ENCODE results near the gene MRPL22. TPM values are rescaled to one million over a fixed set of nuclear protein-coding genes. Genes with fewer than 3 reads are reported as not detected.
"Not testable (repeated sequence)": the region's sequence is repeated elsewhere in the genome, so short reads cannot be mapped to it uniquely, and the experiment has no call there.

Gene MRPL22
- total and polyA plus RNA-seq, 12 donors: 12.6 to 129 (median 56.9) TPM

DNA sequence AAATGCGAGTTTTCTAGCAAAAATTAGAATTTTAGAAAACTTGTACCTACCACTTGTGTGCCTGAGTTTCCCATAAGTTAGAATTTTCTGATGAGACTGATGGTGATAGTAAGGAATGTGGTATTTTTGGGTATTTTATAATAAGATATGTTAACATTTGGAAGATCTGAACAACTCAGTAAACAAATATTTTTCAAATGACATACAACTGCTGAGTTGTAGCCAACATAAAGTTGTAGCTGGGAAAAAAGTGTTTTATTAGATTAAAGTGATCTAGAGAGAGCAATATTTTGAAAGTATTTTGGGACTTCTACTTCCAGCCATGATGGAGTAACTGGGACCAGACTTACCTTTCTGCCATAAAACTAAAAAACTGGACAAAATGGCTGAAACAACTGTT lies 40.8 kb upstream of the MRPL22 start:
- 83 to 94% (median 92%) methylated on average over 1 of the region's 1 CpG for WGBS, 4 donors
- Histone ChIP-seq H3K4me1 (replicated peaks in 1 of 2) (no peaks in the 10 kb centered on the region), H3K27ac (no peak overlapping the region), H3K9me3 (replicated peaks in 1 of 3) (no peaks in the 10 kb centered on the region), H3K4me3 (no peak overlapping the region), H3K27me3 (no peaks in the 10 kb centered on the region), H3K36me3 (replicated peaks in 1 of 2) (peaks cover 0 to 86% of the 10 kb centered on the region in 2 donors)
- TF ChIP-seq, protein P1, sequence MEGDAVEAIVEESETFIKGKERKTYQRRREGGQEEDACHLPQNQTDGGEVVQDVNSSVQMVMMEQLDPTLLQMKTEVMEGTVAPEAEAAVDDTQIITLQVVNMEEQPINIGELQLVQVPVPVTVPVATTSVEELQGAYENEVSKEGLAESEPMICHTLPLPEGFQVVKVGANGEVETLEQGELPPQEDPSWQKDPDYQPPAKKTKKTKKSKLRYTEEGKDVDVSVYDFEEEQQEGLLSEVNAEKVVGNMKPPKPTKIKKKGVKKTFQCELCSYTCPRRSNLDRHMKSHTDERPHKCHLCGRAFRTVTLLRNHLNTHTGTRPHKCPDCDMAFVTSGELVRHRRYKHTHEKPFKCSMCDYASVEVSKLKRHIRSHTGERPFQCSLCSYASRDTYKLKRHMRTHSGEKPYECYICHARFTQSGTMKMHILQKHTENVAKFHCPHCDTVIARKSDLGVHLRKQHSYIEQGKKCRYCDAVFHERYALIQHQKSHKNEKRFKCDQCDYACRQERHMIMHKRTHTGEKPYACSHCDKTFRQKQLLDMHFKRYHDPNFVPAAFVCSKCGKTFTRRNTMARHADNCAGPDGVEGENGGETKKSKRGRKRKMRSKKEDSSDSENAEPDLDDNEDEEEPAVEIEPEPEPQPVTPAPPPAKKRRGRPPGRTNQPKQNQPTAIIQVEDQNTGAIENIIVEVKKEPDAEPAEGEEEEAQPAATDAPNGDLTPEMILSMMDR (IDR thresholded peaks at IDR 0.05): no peak
- TF ChIP-seq POLR2A (IDR thresholded peaks at IDR 0.05): no peak
- DNase-seq: no peak
- intact Hi-C loops (cut with DNase I): no loop called here

DNA sequence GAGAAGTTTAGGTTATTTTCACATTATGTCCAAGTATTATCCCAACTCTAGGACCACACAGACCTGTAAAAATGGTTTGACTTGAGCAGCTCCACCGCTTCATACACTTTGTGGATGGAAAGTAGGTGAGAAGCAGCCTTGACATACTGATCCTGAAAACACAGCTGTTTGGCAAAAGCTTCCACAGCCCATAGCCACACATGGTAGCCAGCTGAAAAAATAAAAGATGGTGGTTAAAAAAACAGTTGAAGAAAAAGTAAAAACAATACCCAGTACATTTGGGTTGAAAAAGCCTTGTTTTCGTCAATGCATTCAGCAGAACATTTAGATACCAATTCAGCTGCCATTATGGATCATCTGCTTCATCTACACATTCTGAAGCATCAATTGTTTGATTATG lies 39.6 kb upstream of the MRPL22 start:
- TF ChIP-seq, protein P1 (IDR thresholded peaks at IDR 0.05): no peak
- no peak for TF ChIP-seq POLR2A (IDR thresholded peaks at IDR 0.05)
- Histone ChIP-seq H3K4me3 (no peak overlapping the region), H3K27me3 (no peaks in the 10 kb centered on the region), H3K9me3 (replicated peaks in 1 of 3) (no peaks in the 10 kb centered on the region), H3K27ac (no peak overlapping the region), H3K4me1 (replicated peaks in 1 of 2) (no peaks in the 10 kb centered on the region), H3K36me3 (replicated peaks in 1 of 2) (peaks cover 0 to 85% of the 10 kb centered on the region in 2 donors)
- intact Hi-C loops (cut with DNase I): no loop called here
- DNase-seq: no peak
- WGBS, 4 donors: 76 to 92% (median 87%) methylated on average over 2 of the region's 2 CpGs

- H3K27me3 ChIP-seq: no peaks in the 10 kb centered on the region
- no peak overlapping the region for H3K27ac ChIP-seq
- 93 to 98% (median 95%) methylated on average over 6 of the region's 6 CpGs for WGBS, 4 donors
- H3K4me1 ChIP-seq (replicated peaks in 1 of 2): no peaks in the 10 kb centered on the region
- TF ChIP-seq POLR2A (IDR thresholded peaks at IDR 0.05): no peak
- TF ChIP-seq, protein P1 (IDR thresholded peaks at IDR 0.05): no peak
- H3K4me3 ChIP-seq: no peak overlapping the region
- intact Hi-C loops (cut with DNase I): no loop called here
- H3K9me3 ChIP-seq (replicated peaks in 1 of 3): no peaks in the 10 kb centered on the region
- peaks cover 0 to 80% of the 10 kb centered on the region in 2 donors for H3K36me3 ChIP-seq (replicated peaks in 1 of 2)
- DNase-seq: no peak
Measured at GRCh38 chr5:154901913-154902312, 39.0 kb upstream of the MRPL22 start.

- WGBS, 4 donors: 83 to 88% (median 86%) methylated on average over 7 of the region's 7 CpGs
- H3K9me3 ChIP-seq (replicated peaks in 1 of 3); H3K27me3 ChIP-seq; H3K27ac ChIP-seq; H3K4me3 ChIP-seq; intact Hi-C loops (cut with DNase I); H3K4me1 ChIP-seq (replicated peaks in 1 of 2): not testable (repeated sequence)
- peak in 1 of 7 donors; percentile 8 for DNase-seq
- peaks cover 0 to 68% of the 10 kb centered on the region in 2 donors for H3K36me3 ChIP-seq (replicated peaks in 1 of 2)
Measured at GRCh38 chr5:154905601-154906000, 35.3 kb upstream of the MRPL22 start.

GRCh38 chr5:154916874-154917273 lies 24.0 kb upstream of the MRPL22 start:
- peaks cover 0 to 48% of the 10 kb centered on the region in 2 donors for H3K36me3 ChIP-seq (replicated peaks in 1 of 2)
- no peaks in the 10 kb centered on the region for H3K9me3 ChIP-seq (replicated peaks in 1 of 3)
- no peak overlapping the region for H3K27ac ChIP-seq
- WGBS, 4 donors: 72 to 76% (median 73%) methylated on average over 3 of the region's 3 CpGs
- DNase-seq: peak in 3 of 7 donors; percentile 14 to 42 (median 26)
- H3K4me1 ChIP-seq (replicated peaks in 1 of 2): no peaks in the 10 kb centered on the region
- intact Hi-C loops (cut with DNase I): no loop called here
- no peaks in the 10 kb centered on the region for H3K27me3 ChIP-seq
- TF ChIP-seq, protein P1 (IDR thresholded peaks at IDR 0.05): no peak
- TF ChIP-seq POLR2A (IDR thresholded peaks at IDR 0.05): no peak
- H3K4me3 ChIP-seq: no peak overlapping the region

Measured in adrenal gland (tissue), 12 donors.